Measurements from ENCODE around the gene ZBTB48.
"Not testable (repeated sequence)": the region's sequence is repeated elsewhere in the genome, so short reads cannot be mapped to it uniquely, and the experiment has no call there.

ZBTB48 gene

DNA sequence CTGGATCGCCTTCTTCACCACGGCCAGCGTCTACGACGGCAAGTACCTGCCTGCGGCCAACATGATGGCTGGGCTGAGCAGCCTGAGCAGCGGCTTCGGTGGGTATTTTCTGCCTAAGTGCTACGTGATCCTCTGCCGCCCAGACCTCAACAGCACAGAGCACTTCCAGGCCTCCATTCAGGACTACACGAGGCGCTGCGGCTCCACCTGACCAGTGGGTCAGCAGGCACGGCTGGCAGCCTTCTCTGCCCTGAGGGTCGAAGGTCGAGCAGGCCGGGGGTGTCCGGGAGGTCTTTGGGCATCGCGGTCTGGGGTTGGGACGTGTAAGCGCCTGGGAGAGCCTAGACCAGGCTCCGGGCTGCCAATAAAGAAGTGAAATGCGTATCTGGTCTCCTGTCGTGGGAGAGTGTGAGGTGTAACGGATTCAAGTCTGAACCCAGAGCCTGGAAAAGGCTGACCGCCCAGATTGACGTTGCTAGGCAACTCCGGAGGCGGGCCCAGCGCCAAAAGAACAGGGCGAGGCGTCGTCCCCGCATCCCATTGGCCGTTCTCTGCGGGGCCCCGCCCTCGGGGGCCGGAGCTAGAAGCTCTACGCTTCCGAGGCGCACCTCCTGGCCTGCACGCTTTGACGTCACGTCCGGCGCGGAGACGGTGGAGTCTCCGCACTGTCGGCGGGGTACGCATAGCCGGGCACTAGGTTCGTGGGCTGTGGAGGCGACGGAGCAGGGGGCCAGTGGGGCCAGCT lies at the start of gene ZBTB48:
Gene ZBTB48 (plus strand): TSS at position 621 of the 745 bp plus-strand sequence. CDS start 616 bp downstream, outside the sequence.
- DNase-seq = peak; percentile 96

DNA sequence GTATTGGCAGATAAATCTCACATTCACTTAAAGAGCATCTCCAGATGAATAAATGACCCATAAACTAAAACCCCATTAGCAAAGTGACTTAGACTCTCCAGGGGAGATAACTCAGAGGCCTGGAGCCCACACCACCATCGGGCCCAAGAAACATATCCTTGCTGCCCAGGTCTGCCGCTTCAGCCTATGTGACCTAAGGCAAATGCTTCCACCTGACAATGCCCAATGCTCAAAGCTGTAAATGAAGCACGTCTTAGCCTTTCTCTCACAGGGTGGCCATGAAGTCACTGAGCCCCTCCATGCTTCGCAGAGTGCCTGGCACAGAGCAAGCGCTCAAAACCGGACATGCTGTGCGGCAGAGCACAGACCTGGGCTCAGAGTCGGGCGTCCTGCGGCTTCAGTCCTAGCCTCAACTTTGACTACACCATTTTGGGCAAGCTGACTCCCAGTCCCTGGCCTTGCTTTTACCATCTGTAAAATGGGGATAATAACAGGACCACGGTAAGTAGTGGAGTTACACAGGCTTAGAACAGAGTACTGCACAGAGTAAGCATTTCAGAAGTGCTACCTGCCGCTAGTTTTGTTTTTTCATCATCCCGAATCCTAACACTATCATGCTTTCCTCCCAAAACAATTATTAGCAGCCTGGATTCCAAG lies 49.2 kb upstream of the ZBTB48 start:
- no peak for DNase-seq

DNA sequence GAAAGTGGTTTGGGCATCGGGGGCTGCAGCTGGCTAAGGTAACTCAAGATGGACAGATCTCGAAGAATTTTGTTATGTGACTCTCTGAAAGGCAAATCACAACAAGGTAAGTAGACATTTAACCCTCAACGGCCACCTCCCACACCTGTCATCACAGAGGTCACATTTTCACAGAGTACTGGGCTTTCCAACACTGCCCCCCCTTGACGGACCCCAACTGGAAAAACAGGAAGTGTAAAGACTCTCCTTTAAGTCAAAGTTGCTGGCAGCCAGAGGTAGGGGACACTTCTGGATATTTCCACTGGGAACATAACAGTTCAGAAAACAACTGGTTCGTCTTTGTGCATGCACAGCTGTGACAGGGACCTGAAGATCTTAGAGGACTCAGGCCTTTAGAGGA lies 47.8 kb upstream of the ZBTB48 start:
- no peak for DNase-seq

DNA sequence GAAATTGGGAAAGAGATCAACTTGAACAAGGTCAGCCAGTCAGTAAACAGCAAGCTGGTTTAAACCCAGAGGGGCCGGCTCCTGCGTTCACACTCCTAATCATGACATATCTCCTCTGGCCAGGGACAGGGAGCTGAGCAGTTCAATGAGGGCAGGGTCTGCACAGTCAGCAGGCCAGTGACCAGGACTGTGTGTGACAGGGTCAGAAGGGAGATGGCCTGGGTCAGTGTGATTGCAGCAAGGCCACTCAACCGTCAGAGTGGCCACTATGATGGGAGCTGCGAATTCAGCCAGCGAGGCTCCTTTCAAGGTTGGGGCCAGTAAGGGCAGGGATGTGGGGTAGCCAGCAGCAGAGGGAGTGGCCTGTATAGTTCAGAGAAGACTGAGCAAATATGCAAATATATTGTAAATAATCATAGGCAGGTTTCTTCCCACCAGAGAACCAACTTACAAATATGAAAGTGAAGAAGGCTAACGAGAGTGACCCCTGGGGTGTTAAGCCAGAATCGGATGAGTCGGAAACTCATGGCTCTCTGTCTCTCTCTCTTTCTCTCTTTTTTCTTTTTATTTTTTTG lies 45.5 kb upstream of the ZBTB48 start:
- DNase-seq = no peak

DNA sequence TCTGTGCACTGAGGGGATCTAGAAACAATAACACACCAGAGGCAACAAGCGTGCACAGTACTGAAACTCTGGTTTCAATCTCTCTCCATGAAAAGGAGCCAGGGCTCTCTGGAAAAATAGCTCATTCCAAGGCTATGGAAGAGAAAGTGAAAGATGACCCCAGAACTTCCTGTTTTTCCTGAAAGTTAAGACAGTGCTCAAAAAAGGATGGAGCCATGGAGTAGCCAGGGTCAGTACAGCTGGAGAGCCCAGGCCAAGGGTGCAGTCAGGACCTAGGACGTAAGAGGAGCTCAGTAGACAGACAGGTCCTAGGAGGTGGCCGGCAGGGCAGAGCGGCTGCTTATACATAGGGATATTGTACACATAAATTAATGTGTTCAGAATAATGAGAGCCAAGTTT lies 44.6 kb upstream of the ZBTB48 start:
- no peak for DNase-seq

DNA sequence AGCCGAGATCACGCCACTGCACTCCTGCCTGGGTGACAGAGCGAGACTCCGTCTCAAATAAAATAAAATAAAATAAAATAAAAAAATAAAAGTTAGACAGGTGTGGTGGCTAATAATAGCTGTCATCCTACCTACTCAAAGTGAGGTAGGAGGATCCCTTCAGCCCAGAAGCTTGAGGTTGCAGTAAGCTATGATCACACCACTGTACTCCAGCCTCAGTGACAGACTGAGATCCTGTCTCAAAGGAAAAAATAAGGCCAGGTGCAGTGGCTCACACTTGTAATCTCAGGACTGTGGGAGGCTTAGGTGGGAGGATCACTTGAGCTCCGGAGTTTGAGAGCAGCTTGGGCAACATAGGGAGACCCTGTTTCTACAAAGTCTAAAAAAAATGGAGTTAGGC lies 43.5 kb upstream of the ZBTB48 start:
- no peak for DNase-seq

DNA sequence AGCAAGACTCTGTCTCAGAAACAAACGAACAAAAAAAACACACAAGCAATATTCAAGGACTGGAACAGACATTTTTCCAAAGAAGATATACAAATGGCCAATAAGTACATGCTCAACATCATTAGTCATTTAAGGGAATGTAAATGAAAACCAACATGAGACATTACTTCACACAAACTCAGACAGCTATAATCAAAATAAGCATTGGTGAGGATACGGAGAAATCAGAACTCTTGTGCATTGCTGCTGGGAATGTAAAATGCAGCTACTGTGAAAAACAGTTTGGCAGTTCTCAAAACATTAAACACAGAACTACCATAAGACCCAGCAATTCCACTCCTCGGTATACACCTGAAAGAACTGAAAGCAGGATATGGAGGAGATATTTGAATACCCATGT lies 40.8 kb upstream of the ZBTB48 start:
- no peak for DNase-seq

DNA sequence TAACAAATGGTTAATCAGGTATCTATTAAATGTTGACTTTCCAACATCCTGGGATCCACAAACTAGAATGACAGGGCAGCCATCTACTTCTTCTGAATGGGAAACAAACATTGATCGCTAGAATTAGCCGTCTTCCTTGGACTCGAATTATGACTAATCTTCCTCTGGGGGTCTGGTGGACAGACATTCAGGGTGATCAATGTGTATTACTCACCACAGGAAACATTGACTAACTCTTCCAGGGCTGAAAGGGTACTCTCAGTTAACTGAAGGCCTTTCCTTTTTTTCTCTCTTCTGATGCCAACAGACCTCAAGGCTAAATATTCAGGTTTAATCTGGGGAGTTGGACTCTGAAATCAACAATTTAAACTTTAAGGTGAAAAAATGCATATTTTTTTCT lies 35.0 kb upstream of the ZBTB48 start:
- DNase-seq = no peak

DNA sequence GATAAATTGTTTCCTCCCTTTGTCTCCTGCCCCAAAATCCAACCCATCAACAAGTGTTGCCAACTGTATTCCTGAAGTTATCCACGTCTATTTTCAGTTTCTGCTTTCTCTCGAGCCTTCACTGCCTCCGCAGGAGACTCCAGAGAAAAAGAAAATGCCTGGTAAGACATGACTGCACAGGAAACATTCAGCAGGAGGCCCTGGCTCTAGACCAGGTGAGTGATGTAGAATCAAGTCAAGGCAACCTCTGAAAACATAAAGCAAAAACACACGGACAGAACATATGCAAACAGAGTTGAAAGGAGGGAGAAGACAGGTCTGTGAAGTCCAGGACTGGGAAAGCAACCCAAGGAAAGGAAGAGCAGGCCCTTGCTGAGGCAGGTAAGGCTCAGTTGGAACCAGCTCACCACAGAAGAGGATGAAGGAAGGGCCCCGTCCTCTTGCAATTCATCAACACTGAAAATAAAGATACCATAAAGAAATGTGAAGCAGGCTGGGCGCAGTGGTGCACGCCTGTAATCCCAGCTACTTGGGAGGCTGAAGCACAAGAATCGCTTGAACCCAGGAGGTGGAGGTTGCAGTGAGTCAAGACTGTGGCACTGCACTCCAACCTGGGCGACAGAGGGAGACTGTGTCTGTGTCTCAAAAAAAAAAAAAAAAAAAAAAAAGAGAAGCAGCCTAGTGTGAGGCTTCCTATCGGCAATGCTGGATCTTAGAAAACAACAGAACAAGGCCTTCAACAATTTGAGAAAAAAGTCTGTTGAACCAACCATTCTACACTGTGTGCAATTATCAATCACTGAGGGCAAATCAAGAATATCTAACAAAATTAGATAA lies 34.3 kb upstream of the ZBTB48 start:
- DNase-seq = no peak

DNA sequence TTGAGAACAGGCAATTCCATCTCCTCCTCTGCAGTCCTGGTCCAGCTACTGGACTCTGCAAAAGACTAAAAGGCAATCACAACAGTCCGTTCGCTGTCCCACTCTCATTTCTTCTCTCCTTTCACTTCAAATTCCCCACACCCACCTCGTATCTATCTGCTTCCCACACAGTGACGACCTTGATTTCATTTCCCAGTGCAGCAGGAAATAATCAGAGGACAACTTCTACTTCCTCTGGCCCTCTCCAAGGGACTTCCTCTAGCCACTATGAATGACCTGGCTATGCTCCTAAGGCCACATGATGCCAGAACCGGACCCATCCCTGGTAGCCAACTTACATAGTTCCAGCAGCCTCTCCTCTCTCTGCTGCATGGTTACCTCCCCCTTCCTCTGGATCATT lies 33.5 kb upstream of the ZBTB48 start:
- no peak for DNase-seq

DNA sequence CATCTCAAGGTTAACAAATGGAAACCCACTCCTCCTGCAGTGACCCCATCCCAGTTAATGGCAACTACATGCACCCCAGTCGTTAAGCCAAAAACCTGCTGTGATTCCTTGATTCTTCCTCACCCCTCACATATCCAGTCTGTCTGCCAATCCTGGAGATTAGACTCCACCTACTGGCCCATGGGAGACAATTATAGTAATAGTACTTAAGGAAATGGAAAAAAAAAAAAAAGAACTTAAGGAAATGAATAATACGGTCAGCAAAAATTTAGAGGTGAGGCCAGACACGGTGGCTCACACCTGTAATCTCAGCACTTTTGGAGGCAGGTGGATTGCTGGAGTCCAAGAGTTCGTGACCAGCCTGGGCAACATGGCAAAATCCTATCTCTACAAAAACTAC lies 32.5 kb upstream of the ZBTB48 start:
- DNase-seq = no peak

DNA sequence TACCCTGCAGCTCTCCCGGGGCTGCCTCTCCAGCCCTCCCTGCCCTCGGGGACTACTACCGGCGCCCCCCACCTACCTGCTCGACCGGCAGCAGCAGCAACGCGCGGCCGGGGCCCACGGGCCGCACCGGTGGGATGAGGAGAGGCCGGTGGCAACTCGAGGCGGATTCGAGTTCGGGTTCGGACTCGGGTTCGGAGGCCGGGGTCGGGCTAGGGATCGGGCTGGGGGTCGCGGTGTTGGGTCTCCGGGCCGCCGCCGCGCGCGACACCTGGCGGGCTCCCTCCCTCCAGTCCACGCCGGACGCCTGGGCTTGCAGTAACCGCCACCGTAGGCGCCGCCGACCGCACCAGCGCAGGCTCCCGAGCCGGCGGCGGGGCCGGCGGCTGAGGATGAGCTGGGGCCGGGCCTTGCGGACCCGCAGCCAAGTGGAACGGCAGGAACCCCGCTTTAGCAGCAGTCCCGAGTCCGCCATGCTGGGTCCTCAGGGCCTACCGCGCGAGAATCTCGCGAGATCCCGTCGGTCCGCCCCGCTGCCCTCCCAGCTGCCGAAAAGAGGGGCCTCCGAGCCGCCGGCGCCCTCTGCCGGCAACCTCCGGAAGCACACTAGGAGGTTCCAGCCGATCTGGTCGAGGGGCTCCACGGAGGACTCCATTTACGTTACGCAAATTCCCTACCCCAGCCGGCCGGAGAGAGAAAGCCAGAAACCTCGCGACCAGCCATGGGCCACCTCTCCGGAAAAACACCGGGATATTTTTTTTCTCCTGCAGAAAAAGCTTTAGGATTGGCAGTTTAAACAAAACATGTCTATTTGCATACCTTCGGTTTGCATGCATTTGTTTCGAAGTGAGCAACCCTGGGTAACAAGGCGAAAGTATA lies 25.5 kb upstream of the ZBTB48 start, which contains the start of gene NOL9:
Gene NOL9 (minus strand): TSS at position 483 of the 876 bp plus-strand sequence. CDS start 11 bp downstream, at position 472.
- DNase-seq = peak; percentile 91

DNA sequence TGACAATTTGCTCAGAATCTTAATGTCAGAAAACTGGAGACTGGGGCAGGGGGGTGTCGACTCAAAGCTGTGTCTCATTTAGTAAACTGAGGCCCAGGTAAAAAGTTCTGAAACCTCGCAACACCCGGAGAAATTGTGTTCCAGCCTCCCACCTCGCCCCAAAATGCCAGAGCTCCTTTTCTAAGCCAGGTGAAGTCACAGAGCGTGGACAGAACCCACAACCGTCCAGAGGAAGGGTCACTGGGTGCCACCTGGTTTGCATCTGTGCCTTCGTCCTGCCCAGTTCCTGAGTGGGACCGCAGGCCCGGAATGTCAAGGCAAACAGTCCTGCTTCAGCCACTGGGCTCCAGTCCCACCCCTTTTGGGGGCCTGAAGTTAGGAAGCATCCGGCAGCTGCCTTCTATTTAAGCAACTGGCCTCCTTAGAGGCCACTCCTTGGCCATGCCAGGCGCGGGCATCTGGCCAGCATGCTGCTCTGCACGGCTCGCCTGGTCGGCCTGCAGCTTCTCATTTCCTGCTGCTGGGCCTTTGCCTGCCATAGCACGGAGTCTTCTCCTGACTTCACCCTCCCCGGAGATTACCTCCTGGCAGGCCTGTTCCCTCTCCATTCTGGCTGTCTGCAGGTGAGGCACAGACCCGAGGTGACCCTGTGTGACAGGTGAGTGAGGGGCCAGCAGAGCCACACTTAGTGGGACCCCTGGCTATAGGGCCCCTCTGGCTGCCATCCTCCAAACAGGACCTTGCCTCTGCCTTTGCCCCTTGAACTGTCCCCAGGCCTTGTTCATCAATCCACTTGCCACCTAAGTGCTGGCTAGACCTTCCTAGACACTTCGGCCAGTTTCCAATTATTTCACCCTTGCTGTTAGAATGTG lies 24.7 kb upstream of the ZBTB48 start, which contains the start of gene TAS1R1:
Gene TAS1R1 (plus strand): TSS at position 401 of the 872 bp plus-strand sequence. CDS start 67 bp downstream, at position 468.
- no peak for DNase-seq

DNA sequence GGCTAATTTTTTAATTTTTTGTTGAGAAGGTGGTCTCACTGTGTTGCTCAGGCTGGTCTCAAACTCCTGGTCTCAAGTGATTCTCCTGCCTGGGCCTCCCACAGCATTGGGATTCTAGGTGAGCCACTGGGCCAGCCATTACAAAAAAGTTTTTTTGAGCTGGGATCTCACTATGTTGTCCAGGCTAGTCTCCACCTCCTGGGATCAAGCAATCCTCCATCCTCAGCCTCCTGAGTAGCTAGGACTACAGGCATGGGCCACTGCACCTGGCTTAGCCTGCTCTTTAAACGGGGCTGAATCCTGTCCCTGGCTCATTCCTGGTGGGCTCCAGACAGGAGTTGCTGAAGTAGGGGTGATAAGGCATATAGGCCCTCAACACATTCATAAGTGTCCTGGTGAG lies 22.2 kb upstream of the ZBTB48 start:
- no peak for DNase-seq

DNA sequence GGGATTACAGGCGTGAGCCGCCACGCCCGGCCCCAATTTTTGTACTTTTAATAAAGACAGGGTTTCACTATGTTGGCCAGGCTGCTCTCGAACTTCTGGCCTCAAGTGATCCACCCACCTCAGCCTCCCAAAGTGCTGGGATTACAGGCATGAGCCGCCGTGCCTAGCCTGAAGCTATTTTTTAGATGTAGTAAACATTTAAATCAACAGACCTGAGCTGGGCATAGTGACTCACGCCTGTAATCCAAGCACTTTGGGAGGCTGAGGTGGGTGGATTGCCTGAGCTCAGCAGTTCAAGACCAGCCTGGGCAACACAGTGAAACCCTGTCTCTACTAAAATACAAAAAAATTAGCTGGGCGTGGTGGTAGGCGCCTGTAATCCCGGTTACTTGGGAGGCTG lies 20.6 kb upstream of the ZBTB48 start:
- DNase-seq = not testable (repeated sequence)

DNA sequence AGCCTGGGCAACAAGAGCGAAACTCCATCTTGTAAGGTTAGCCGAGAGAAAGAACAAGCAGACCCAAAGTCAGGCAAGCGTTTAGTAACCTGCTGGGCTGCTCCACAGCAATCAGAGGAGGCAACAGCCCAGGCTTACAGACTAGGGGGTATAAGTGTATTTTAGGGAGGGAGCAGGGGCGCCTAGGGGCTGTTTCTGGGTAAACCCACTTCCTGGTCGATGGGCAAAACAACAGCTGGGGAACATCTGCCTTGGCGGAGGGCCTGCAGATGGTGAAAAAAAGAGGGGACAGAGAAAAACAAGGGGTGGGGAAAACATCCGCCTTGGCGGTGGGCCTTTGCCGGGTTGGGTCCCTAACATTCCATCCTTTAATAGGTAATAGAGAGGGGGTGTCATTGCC lies 19.5 kb upstream of the ZBTB48 start:
- no peak for DNase-seq

DNA sequence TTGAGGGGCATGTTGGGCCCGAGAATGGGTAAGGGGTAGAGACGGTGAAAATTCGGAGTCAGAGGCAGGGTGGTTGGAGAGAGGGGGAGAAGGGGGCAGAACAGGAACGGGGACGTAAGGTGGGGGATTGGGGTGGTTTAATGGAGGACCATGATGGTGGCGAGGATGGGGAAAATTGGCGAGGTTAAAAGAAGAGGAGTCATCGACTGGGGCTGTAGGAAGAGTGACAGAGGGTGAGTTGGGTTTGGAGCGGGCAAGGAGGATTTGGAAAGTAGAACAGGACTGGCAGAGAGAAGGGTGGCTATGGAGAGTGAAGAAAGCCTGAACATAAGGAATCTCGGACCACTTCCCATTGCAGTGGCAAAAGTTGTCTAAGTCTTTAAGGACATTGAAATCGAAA lies 10.8 kb upstream of the ZBTB48 start:
- DNase-seq = no peak

DNA sequence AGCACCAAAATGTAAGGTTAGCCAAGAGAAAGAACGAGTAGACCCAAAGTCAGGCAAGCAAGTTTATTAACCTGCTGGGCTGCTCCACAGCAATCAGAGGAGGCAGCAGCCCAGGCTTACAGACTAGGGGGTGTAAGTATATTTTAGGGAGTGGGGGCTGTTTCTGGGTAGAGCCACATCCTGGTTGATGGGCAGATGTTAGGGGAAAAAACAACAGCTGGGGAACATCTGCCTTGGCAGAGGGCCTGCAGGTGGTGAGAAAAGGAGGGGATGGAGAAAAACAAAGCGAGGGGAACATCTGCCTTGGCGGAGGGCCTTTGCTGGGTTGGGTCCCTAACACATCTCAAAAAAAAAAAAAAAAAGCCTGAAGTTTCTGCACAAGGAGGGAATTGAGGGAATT lies 9.7 kb upstream of the ZBTB48 start:
- DNase-seq = no peak

DNA sequence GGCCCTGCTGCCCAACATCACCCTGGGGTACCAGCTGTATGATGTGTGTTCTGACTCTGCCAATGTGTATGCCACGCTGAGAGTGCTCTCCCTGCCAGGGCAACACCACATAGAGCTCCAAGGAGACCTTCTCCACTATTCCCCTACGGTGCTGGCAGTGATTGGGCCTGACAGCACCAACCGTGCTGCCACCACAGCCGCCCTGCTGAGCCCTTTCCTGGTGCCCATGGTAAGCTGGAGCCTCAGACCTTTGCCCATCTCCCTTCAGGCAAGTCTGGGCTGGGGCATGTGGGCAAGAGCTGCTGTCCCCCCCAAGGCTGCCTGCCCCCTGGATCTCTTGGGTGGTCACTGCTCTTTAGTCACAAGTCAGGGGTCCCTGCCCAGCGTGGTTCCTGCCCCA lies 8.8 kb upstream of the ZBTB48 start:
- no peak for DNase-seq

DNA sequence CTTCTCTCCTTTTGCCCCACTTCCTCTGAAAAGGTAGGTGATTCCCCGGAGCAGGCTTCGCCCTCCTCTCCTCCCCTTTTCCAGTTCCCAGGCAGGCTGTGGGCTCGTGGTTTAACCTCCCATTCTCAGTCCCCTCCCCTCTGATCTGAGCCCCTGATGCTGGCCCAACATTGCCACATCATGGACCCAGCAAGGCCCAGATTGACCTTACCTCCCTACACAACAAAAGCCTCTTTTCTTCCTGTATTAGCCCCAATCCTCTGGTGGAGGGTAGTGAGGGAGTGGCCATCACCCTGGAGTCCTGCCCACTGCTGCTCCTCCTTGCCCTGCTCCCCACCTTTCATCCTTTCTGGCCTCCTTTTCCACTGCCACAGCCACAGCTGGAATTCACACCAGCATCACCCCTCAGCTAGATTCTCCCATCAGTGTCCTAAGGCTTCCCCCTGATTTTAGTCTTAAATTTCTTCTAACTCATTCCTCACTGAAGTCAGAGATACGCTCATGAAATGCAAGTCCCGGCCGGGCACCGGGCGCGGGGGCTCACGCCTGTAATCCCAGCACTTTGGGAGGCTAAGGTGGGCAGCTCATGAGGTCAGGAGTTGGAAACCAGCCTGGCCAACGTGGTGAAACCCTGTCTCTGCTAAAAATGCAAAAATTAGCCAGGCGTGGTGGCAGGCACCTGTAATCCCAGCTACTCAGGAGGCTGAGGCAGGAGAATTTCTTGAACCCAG lies 7.0 kb upstream of the ZBTB48 start:
- no peak for DNase-seq
